SK-N-DZ (cell line): Measurements from ENCODE around the gene DNAJA3.

ENCODE experiments used
- DNase-seq: peaks from one replicate; pipeline ENCODE4 v3.0.0-alpha.2; 2015; ENCODE audit warnings: low spot score

The DNAJA3 gene

GRCh38 chr16:4433228-4433627 is 7.6 kb downstream of the DNAJA3 start:
- DNase-seq: no peak

- DNase-seq: no peak
Measured at GRCh38 chr16:4433914-4434787, 8.5 kb downstream of the DNAJA3 start.

GRCh38 chr16:4435337-4436067 is 9.8 kb downstream of the DNAJA3 start:
- DNase-seq: no peak

- no peak for DNase-seq
Measured at GRCh38 chr16:4437366-4437765, 11.7 kb downstream of the DNAJA3 start.

- no peak for DNase-seq
Measured at GRCh38 chr16:4442371-4442770, 16.7 kb downstream of the DNAJA3 start.

- no peak for DNase-seq
Measured at GRCh38 chr16:4443271-4443670, 17.6 kb downstream of the DNAJA3 start.

GRCh38 chr16:4443986-4444385 is 18.3 kb downstream of the DNAJA3 start:
- no peak for DNase-seq

GRCh38 chr16:4450430-4450829 is 24.8 kb downstream of the DNAJA3 start:
- no peak for DNase-seq

- no peak for DNase-seq
Measured at GRCh38 chr16:4450931-4451519, 25.4 kb downstream of the DNAJA3 start.

- DNase-seq: no peak
Measured at GRCh38 chr16:4452674-4453073, 27.0 kb downstream of the DNAJA3 start.

- no peak for DNase-seq
Measured at GRCh38 chr16:4454623-4455022, 29.0 kb downstream of the DNAJA3 start.

- no peak for DNase-seq
Measured at GRCh38 chr16:4455081-4455480, 29.4 kb downstream of the DNAJA3 start.

- DNase-seq: no peak
Measured at GRCh38 chr16:4455951-4456350, 30.3 kb downstream of the DNAJA3 start.

GRCh38 chr16:4460936-4461249 is 35.2 kb downstream of the DNAJA3 start:
- no peak for DNase-seq

GRCh38 chr16:4461250-4462085 is 35.8 kb downstream of the DNAJA3 start:
- no peak for DNase-seq

- no peak for DNase-seq
Measured at GRCh38 chr16:4463522-4464163, 38.0 kb downstream of the DNAJA3 start.

GRCh38 chr16:4465977-4466779 is 40.5 kb downstream of the DNAJA3 start:
- no peak for DNase-seq

- DNase-seq: no peak
Measured at GRCh38 chr16:4467916-4468315, 42.2 kb downstream of the DNAJA3 start.

- no peak for DNase-seq
Measured at GRCh38 chr16:4468972-4469371, 43.3 kb downstream of the DNAJA3 start.

- DNase-seq: no peak
Measured at GRCh38 chr16:4471869-4472268, 46.2 kb downstream of the DNAJA3 start.
